Activated CD4-positive, alpha-beta T cell treated with anti-CD3 and anti-CD28 coated beads, Interleukin-2, amount 10 ng/mL, durations not matched to agents 7 days and 5 days (primary cell): ENCODE results near the gene TUBA3E. TPM values are rescaled to one million over a fixed set of nuclear protein-coding genes. Genes with fewer than 3 reads are reported as not detected.
A peak's percentile ranks its signal among the peaks of the same experiment; 100 is the strongest.
"Not testable (repeated sequence)": the region's sequence is repeated elsewhere in the genome, so short reads cannot be mapped to it uniquely, and the experiment has no call there.

ENCODE experiments used
- CTCF ChIA-PET: fragments of 350-600 bp; sonication (Branson Sonifier 250); formaldehyde crosslinking; loops from one replicate; lab custom pipeline; 2021; ENCODE audit warnings: antibody characterized with exemption; lab: Charles Lee
- POLR2A ChIA-PET: fragments of 350-600 bp; sonication (Branson Sonifier 250); formaldehyde crosslinking; loops from one replicate; lab custom pipeline; 2021; ENCODE audit warnings: antibody characterized with exemption; lab: Charles Lee
- DNase-seq: peaks from one replicate; pipeline ENCODE4 v3.0.0-alpha.2; 2020
- H3K27ac Mint-ChIP-seq: one replicate; pipeline ENCODE4 v1.8.0; 2021; ENCODE audit warnings: mild to moderate bottlenecking, moderate library complexity, mixed read lengths
- H3K27me3 Mint-ChIP-seq: one replicate; pipeline ENCODE4 v1.8.0; 2021; ENCODE audit warnings: mixed read lengths
- H3K36me3 Mint-ChIP-seq: one replicate; pipeline ENCODE4 v1.8.0; 2021; ENCODE audit warnings: low read depth, mixed read lengths
- H3K4me1 Mint-ChIP-seq: one replicate; pipeline ENCODE4 v1.8.0; 2021; ENCODE audit warnings: mixed read lengths
- H3K4me3 Mint-ChIP-seq: one replicate; pipeline ENCODE4 v1.8.0; 2021; ENCODE audit warnings: mild to moderate bottlenecking, moderate library complexity, mixed read lengths
- H3K9me3 Mint-ChIP-seq: one replicate; pipeline ENCODE4 v1.8.0; 2021; ENCODE audit warnings: mixed read lengths
- total RNA-seq, 2 experiments: library from RNA; stranded (reverse); gene quantifications; one replicate each; pipeline ENCODE4 v1.2.3, GENCODE V29; 2021

The TUBA3E gene
- total RNA-seq, 2 experiments from 2014 or later: not detected

- CTCF ChIA-PET, DNase-seq, H3K36me3 Mint-ChIP-seq, H3K9me3 Mint-ChIP-seq, POLR2A ChIA-PET, H3K27ac Mint-ChIP-seq: not testable (repeated sequence)
- Mint-ChIP-seq H3K27me3 (peaks cover 11% of the 10 kb centered on the region), H3K4me3 (peak overlapping the region; percentile 48), H3K4me1 (peaks cover 12% of the 10 kb centered on the region)
Measured at GRCh38 chr2:130143266-130144039, 54.8 kb downstream of the TUBA3E start.

- Mint-ChIP-seq H3K4me1 (peaks cover 10% of the 10 kb centered on the region), H3K27me3 (peaks cover 11% of the 10 kb centered on the region)
- H3K4me3 Mint-ChIP-seq, CTCF ChIA-PET, H3K27ac Mint-ChIP-seq, H3K9me3 Mint-ChIP-seq, DNase-seq, POLR2A ChIA-PET, H3K36me3 Mint-ChIP-seq: not testable (repeated sequence)
Measured at GRCh38 chr2:130142396-130143265, 55.6 kb downstream of the TUBA3E start.

Other genes starting within 250 kb of the TUBA3E start
- gene RAB6C, start 218.8 kb downstream of the TUBA3E start, total RNA-seq: not detected
- gene POTEF, start 69.2 kb downstream of the TUBA3E start, total RNA-seq: not detected
- gene CCDC74B, start 53.3 kb downstream of the TUBA3E start, total RNA-seq: 1 to 10 TPM; 1.1 to 1.7 TPM
- gene SMPD4, start 16.8 kb downstream of the TUBA3E start, total RNA-seq: 10 to 100 TPM; 70.9 to 71.3 TPM
- 100 to 1,000 TPM; 387 to 417 TPM for gene MZT2B, start 16.2 kb downstream of the TUBA3E start, total RNA-seq
- gene IMP4, start 144.5 kb upstream of the TUBA3E start, total RNA-seq: 10 to 100 TPM; 71.1 to 75.2 TPM
- 10 to 100 TPM; 88.2 to 89.2 TPM for gene PTPN18, start 157.6 kb upstream of the TUBA3E start, total RNA-seq